ENCODE results near the gene DCN. TPM values are rescaled to one million over a fixed set of nuclear protein-coding genes. Genes with fewer than 3 reads are reported as not detected.

Gene DCN
- polyA plus RNA-seq, 1 experiment = 4,723 TPM

DNA sequence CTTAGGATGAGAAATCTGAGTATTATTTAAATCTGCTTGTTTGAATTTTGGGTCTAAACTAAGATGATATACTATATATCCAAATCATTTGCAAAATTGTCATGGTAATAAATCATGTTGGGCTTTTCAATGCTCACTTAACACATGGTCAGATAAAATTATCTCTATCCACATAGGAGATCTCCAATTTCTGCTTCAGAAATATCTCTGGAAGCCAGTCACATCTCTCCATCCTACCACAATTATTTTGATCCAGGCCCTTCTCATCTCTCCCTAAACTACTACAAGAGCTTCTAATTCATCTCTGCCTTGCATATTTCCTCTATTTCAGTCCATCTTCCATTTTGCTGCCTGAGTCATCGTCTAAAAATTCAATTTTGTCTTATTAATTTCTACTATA is 3.8 kb downstream of the DCN start:
- no peak for TF ChIP-seq CTCF (IDR thresholded peaks at IDR 0.05; ENCODE audit: low read depth, low read length)
- CTCF ChIA-PET = interaction anchor here (1.3 to 7.4 kb wide), 6 partner anchors 33 to 200 kb away, joined by 3 to 82 read pairs (median 26); no protein-coding TSS in a partner anchor
- DNase-seq (ENCODE audit: low read depth, low spot score) = no peak
- POLR2A ChIA-PET = interaction anchor here (0.7 to 4.4 kb wide), 5 partner anchors 31 to 1666 kb away, joined by 3 to 38 read pairs (median 3); no protein-coding TSS in a partner anchor
- Histone ChIP-seq H3K27me3 (ENCODE audit: control insufficient read depth, insufficient read depth, low read length) (no peaks in the 10 kb centered on the region), H3K27ac (ENCODE audit: low read depth, low read length) (no peak overlapping the region), H3K9me3 (ENCODE audit: control insufficient read depth, insufficient read depth, low read length) (no peaks in the 10 kb centered on the region), H3K4me3 (ENCODE audit: low read depth, low read length) (peak overlapping the region; percentile 53)

- H3K4me3 ChIP-seq (ENCODE audit: low read depth, low read length) = peak overlapping the region; percentile 53
- no peaks in the 10 kb centered on the region for H3K9me3 ChIP-seq (ENCODE audit: control insufficient read depth, insufficient read depth, low read length)
- ChIA-PET POLR2A (interaction anchor here (1.6 to 2.1 kb wide), 2 partner anchors 148 to 150 kb away, joined by 5 to 10 read pairs; no protein-coding TSS in a partner anchor), CTCF (interaction anchor here (0.6 to 7.4 kb wide), 20 partner anchors 7 to 219 kb away, joined by 3 to 82 read pairs (median 6); no protein-coding TSS in a partner anchor)
- H3K27ac ChIP-seq (ENCODE audit: low read depth, low read length) = no peak overlapping the region
- H3K27me3 ChIP-seq (ENCODE audit: control insufficient read depth, insufficient read depth, low read length) = no peaks in the 10 kb centered on the region
- TF ChIP-seq CTCF (IDR thresholded peaks at IDR 0.05; ENCODE audit: low read depth, low read length) = peak; percentile 66
- no peak for DNase-seq (ENCODE audit: low read depth, low spot score)
These were observed 4.5 kb downstream of the DCN start for GRCh38 chr12:91178139-91178561.

DNA sequence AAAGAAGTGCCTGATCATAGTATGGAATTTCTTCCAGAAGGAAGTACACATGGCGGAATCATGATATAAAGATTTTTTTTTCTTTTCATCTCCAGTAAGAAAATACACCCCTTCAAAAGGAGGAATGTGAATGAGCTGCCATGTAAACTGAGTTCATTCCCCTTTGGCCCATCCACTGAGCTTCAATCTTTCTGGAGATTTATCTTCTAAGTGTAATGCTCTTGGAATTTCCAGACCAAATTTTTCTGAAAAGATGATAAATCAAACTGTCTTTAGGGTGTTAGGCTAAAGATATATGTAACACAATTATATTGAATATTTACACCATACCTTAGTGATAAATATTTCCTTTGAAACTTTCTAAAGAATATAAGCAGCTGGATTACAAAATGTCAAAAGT is 5.2 kb downstream of the DCN start:
- no peak for TF ChIP-seq CTCF (IDR thresholded peaks at IDR 0.05; ENCODE audit: low read depth, low read length)
- CTCF ChIA-PET = interaction anchor here (0.6 to 7.4 kb wide), 20 partner anchors 8 to 218 kb away, joined by 3 to 82 read pairs (median 6); no protein-coding TSS in a partner anchor
- H3K4me3 ChIP-seq (ENCODE audit: low read depth, low read length) = peak overlapping the region; percentile 53
- DNase-seq (ENCODE audit: low read depth, low spot score) = no peak
- no peaks in the 10 kb centered on the region for H3K27me3 ChIP-seq (ENCODE audit: control insufficient read depth, insufficient read depth, low read length)
- H3K9me3 ChIP-seq (ENCODE audit: control insufficient read depth, insufficient read depth, low read length) = no peaks in the 10 kb centered on the region
- POLR2A ChIA-PET = interaction anchor here (0.7 to 2.1 kb wide), 3 partner anchors 18 to 150 kb away, joined by 3 to 10 read pairs (median 5); no protein-coding TSS in a partner anchor
- no peak overlapping the region for H3K27ac ChIP-seq (ENCODE audit: low read depth, low read length)

GRCh38 chr12:91176915-91177314 is 5.7 kb downstream of the DCN start:
- H3K27ac ChIP-seq (ENCODE audit: low read depth, low read length) = no peak overlapping the region
- DNase-seq (ENCODE audit: low read depth, low spot score) = no peak
- POLR2A ChIA-PET = interaction anchor here (0.7 to 2.1 kb wide), 4 partner anchors 19 to 151 kb away, joined by 3 to 10 read pairs (median 4); no protein-coding TSS in a partner anchor

More at GRCh38 chr12:91176915-91177314, 5.7 kb downstream of the DCN start:
- Histone ChIP-seq H3K9me3 (ENCODE audit: control insufficient read depth, insufficient read depth, low read length) (no peaks in the 10 kb centered on the region), H3K4me3 (ENCODE audit: low read depth, low read length) (peak overlapping the region; percentile 53), H3K27me3 (ENCODE audit: control insufficient read depth, insufficient read depth, low read length) (no peaks in the 10 kb centered on the region)
- TF ChIP-seq CTCF (IDR thresholded peaks at IDR 0.05; ENCODE audit: low read depth, low read length) = no peak
- CTCF ChIA-PET = interaction anchor here (1.1 to 7.4 kb wide), 15 partner anchors 8 to 218 kb away, joined by 3 to 82 read pairs (median 8); no protein-coding TSS in a partner anchor
